GM12878 (cell line): ENCODE results near the gene SSBP3. TPM values are rescaled to one million over a fixed set of nuclear protein-coding genes. Genes with fewer than 3 reads are reported as not detected.

Experiments
- HDGF ChIP-seq: fragments of 450-650 bp; IDR thresholded peaks from 2 replicates; pipeline ENCODE4 v1.6.1; 2016; ENCODE audit warnings: antibody characterized with exemption
- polyA plus RNA-seq, 11 experiments: library from polyadenylated mRNA; depleted of rRNA in 4 of 11; unstranded in 6 of 11; stranded (reverse) in 5 of 11; fragments of >200 nt; fragmentation: Nextera tagmentation in 4 of 11; fragmentation: Illumina TruSeq in 1 of 11; extraction: Ambion mirVana in 4 of 11; extraction: Trizol in 1 of 11; gene quantifications; 1 replicate in 1 of 11; 2 replicates in 10 of 11; pipeline versions ENCODE4 v1.2.1 to v1.2.3, GENCODE V29; 2011 to 2016; ENCODE audit warnings: inconsistent platforms in 2 of 11, missing spikeins in 2 of 11, low read depth in 1 of 11
- total RNA-seq, 4 experiments: library from RNA; depleted of rRNA in 3 of 4; stranded (reverse); fragments of >200 nt in 3 of 4; fragmentation: Illumina TruSeq in 1 of 4; extraction: Trizol in 1 of 4; gene quantifications; 2 replicates each; pipeline versions ENCODE4 v1.2.1 to v1.2.3, GENCODE V29; 2013 to 2021
- TF ChIP-seq, protein P1 (sequence below): IDR thresholded peaks from 2 replicates; pipeline ENCODE4 v1.6.1; 2012; ENCODE audit warnings: mild to moderate bottlenecking, low read depth, low read length
- TF ChIP-seq, protein P2 (sequence below): fragments of 450-650 bp; IDR thresholded peaks from 2 replicates; pipeline ENCODE4 v1.6.1; 2017; ENCODE audit warnings: mild to moderate bottlenecking, moderate library complexity
- TF ChIP-seq, protein P3 (sequence below): IDR thresholded peaks from 2 replicates; pipeline ENCODE4 v1.6.1; 2011; ENCODE audit warnings: low read depth, mild to moderate bottlenecking, low read length, moderate library complexity, borderline replicate concordance; ENCODE audit errors: extremely low read depth

SSBP3 gene
- total and polyA plus RNA-seq, 10 of the 15 experiments (the other 5 are each of a cell fraction or from before 2014, with no cell fraction given), result 4.1 to 51.7 (median 17.1) TPM

DNA sequence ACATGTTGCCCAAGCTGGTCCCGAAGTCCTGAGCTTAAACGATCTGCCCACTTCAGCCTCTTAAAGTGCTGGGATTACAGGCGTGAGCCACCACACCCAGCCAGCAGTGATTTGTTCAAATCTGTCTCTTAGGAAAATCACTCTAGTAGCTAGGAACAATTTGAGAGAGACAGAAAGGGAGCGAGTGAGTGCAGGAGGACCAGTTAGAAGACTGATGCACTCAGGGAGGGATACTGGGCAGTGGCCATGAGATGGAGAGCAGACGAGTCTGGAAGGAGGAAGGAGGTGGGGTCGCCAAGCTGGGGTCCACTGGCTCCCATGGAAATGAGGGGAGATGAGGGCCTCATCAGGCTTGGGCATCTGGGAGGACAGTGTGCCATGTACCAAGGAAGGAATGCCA lies 23.6 kb upstream of the SSBP3 start (continued):
- TF ChIP-seq, protein P1, sequence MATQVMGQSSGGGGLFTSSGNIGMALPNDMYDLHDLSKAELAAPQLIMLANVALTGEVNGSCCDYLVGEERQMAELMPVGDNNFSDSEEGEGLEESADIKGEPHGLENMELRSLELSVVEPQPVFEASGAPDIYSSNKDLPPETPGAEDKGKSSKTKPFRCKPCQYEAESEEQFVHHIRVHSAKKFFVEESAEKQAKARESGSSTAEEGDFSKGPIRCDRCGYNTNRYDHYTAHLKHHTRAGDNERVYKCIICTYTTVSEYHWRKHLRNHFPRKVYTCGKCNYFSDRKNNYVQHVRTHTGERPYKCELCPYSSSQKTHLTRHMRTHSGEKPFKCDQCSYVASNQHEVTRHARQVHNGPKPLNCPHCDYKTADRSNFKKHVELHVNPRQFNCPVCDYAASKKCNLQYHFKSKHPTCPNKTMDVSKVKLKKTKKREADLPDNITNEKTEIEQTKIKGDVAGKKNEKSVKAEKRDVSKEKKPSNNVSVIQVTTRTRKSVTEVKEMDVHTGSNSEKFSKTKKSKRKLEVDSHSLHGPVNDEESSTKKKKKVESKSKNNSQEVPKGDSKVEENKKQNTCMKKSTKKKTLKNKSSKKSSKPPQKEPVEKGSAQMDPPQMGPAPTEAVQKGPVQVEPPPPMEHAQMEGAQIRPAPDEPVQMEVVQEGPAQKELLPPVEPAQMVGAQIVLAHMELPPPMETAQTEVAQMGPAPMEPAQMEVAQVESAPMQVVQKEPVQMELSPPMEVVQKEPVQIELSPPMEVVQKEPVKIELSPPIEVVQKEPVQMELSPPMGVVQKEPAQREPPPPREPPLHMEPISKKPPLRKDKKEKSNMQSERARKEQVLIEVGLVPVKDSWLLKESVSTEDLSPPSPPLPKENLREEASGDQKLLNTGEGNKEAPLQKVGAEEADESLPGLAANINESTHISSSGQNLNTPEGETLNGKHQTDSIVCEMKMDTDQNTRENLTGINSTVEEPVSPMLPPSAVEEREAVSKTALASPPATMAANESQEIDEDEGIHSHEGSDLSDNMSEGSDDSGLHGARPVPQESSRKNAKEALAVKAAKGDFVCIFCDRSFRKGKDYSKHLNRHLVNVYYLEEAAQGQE, result no peak
- TF ChIP-seq HDGF, result no peak
- TF ChIP-seq, protein P2, sequence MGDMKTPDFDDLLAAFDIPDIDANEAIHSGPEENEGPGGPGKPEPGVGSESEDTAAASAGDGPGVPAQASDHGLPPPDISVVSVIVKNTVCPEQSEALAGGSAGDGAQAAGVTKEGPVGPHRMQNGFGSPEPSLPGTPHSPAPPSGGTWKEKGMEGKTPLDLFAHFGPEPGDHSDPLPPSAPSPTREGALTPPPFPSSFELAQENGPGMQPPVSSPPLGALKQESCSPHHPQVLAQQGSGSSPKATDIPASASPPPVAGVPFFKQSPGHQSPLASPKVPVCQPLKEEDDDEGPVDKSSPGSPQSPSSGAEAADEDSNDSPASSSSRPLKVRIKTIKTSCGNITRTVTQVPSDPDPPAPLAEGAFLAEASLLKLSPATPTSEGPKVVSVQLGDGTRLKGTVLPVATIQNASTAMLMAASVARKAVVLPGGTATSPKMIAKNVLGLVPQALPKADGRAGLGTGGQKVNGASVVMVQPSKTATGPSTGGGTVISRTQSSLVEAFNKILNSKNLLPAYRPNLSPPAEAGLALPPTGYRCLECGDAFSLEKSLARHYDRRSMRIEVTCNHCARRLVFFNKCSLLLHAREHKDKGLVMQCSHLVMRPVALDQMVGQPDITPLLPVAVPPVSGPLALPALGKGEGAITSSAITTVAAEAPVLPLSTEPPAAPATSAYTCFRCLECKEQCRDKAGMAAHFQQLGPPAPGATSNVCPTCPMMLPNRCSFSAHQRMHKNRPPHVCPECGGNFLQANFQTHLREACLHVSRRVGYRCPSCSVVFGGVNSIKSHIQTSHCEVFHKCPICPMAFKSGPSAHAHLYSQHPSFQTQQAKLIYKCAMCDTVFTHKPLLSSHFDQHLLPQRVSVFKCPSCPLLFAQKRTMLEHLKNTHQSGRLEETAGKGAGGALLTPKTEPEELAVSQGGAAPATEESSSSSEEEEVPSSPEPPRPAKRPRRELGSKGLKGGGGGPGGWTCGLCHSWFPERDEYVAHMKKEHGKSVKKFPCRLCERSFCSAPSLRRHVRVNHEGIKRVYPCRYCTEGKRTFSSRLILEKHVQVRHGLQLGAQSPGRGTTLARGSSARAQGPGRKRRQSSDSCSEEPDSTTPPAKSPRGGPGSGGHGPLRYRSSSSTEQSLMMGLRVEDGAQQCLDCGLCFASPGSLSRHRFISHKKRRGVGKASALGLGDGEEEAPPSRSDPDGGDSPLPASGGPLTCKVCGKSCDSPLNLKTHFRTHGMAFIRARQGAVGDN, result no peak
- TF ChIP-seq, protein P3, sequence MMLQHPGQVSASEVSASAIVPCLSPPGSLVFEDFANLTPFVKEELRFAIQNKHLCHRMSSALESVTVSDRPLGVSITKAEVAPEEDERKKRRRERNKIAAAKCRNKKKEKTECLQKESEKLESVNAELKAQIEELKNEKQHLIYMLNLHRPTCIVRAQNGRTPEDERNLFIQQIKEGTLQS, result no peak
